Measurements from ENCODE around the gene ANKS1A.

DNA sequence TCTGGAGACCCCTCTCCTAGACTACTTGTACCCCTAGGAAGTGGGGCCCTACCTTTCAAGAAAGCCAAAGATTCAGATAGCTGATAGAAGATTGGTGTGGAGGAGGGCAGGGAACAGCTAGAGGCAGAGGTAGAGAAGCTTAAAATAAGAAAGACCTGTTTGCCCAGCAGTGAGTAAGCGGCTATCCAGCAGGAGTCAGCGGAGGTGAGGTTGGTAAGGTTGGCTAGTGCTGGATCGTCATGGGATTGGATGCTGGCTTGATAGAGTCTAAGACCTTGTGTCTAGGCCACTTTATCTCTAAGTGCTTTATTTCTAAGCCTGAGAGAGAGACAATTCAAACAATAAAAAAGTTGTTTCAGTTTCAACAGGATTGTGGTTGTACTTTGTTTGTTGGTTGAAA is 19.1 kb downstream of the ANKS1A start:
- TF ChIP-seq EZH2 (IDR thresholded peaks at IDR 0.05; ENCODE audit: insufficient read depth, poor library complexity, severe bottlenecking) (no peak), EZH2phosphoT487 (IDR thresholded peaks at IDR 0.05; ENCODE audit: insufficient read depth, low read depth) (no peak)
